Stimulated activated CD8-positive, alpha-beta memory T cell treated with anti-CD3 and anti-CD28 coated beads, Interleukin-4, amount 100 ng/mL, for 4 hours (primary cell): ENCODE data around the gene ZW10.
"Not testable (repeated sequence)": the region's sequence is repeated elsewhere in the genome, so short reads cannot be mapped to it uniquely, and the experiment has no call there.

Experiments used
- DNase-seq, 2 donors: peaks; one replicate each; pipeline ENCODE4 v3.0.0-alpha.2; 2020; ENCODE audit warnings: low read depth in 2 of 2, low spot score in 1 of 2

Gene ZW10

GRCh38 chr11:113763040-113763439, 10.5 kb downstream of the ZW10 start:
- not testable (repeated sequence) for DNase-seq

DNA sequence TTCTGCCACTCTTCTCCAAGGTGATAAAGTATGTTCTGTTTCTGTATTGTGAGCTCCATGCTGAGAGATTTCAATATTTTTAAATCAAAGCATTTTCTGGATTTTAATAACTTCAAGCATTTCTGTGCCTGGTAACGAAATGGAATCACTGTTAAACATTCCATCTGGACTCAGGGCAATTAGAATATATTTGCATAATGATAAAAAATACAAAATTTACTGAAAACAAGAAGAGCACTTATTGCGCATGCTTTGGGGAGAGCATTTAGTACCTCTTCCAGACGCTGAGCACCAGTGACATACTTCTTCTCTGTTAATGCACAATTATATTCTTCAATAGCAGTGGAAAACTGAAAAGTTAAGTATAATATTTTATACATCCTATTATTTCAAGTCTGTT, 13.3 kb downstream of the ZW10 start:
- DNase-seq: no peak

DNA sequence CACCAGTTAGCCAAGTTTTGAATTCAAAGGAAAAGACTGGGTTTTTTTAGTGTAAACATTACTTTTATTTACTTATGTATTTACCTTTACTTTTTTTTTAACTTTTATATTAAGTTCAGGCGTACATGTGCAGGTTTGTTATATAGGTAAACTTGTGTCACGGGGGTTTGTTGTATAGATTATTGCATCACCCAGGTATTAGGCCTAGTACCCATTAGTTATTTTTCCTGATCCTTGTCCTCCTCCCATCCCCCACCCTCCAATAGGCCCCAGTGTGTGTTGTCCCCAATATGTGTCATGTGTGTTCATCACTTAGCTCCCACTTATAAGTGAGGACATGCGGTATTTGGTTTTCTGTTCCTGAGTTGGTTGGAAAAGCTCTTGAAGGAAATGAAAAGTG, 20.6 kb downstream of the ZW10 start:
- DNase-seq: no peak

DNA sequence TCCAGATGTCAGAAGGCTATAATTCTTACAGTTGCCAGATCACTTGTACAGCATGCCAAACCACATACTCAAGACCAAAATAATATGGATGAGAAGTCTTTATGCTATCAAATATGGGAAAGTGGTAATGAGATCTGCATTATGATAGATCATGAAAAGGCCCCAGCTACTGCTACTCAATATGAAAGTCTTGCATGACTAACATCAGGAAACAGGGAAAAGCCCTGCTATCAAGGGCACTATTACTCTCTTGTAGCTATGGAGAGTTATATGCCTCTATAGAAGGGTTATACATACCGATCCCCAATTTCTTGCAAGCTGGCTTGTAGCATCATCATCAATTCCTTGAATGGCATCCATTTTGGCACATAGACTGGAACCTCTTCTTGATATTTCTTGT, 37.2 kb downstream of the ZW10 start:
- no peak for DNase-seq

DNA sequence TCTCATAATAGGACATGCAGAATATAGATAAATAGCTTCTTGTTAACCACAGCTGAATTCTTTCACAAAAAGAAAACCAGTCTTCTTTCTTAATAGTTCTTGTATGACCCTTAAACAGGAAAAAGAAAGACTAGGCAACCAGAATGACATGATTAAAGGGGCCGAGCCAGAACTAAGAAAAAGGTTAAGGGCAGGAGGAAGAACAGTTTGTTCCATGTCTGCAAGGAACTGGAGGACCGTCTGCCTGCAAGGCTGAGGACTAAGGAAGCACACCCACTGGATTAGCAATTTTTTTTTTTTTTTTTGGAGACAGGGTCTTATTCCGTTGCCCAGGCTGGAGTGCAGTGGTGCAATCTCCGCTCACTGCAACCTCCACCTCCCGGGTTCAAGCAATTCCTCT, 41.4 kb downstream of the ZW10 start:
- no peak for DNase-seq

DNA sequence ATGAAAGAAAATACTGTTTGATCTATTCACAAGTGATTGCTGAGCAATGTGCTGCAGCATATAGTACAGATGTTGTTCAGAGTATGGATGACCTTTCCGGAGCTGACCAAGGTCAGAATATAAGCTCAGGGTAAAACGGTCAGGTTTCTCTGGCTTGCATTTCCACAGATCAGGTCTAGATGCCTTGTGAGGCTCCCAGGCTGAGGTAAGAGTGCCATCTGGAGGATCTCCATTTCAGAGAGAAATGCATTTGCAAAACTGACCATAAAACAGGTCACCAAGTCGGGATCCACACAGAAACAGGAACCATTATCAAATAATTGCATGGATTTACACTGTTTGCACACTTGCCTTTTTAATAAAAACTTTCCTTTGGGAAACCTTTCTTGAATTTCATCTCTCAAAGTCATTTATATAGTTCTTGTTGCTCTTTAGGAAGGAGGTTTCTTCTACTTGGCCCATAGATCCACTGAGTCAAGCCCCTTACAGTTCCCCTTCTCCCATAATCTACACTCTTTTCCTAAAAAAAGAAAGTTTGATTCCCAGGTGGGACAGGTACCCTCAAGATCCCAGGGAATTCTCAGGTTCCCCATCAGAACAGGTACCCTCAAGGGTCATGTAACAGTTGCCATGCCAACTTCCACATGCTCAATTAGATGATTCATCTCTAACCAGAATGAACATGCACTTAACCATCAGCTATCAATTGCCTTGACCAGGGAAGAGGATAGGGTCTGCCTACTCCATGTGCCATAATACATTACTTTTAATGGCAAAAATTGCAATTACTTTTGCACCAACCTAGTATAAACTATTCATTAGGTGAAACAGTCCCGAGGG, 42.4 kb downstream of the ZW10 start:
- DNase-seq: no peak

- no peak for DNase-seq
Observed at GRCh38 chr11:113729456-113729855, 44.0 kb downstream of the ZW10 start.

DNA sequence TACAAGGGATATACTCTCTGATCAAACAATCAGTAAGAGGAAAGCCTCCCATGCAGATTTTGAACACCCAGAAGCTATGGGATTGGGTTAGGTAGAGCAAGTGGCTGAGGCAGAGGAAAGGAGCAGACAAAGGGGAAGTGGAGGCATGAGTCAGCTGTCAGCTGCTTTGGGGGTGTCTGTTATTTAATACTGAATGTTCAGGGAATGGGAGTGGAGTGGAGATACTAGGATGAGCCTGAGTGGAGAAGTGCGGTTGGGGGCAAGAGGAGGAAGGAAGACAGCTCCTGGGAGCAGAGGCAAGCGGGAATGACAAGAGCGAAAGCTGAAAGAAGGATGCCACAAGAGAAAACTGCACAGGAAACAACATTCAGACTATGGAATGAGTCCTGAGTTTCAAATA, 44.7 kb downstream of the ZW10 start:
- DNase-seq: no peak

- no peak for DNase-seq
Observed at GRCh38 chr11:113725913-113726312, 47.6 kb downstream of the ZW10 start.

- no peak for DNase-seq
Observed at GRCh38 chr11:113725407-113725806, 48.1 kb downstream of the ZW10 start.

DNA sequence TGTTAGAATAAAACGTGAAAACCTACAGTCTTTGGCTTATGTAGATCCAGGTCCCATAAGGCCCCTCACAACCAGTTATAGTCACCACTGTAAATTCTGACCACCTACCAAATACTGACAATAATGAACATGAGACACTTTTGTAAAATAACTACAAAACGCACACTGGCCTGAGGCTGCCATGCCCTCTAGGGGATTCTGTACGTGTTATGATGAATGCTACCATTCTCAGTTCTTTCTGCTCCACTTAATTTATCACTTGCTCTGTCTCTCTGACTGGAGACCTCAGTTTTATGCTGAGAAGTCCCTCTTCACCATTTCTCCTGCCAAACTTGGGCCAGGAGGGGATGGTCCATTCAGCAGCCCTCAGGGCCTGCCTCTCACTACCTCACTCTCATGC, 48.7 kb downstream of the ZW10 start:
- no peak for DNase-seq

GRCh38 chr11:113723787-113724186, 49.7 kb downstream of the ZW10 start:
- no peak for DNase-seq

GRCh38 chr11:113722934-113723333, 50.6 kb downstream of the ZW10 start:
- DNase-seq: no peak

DNA sequence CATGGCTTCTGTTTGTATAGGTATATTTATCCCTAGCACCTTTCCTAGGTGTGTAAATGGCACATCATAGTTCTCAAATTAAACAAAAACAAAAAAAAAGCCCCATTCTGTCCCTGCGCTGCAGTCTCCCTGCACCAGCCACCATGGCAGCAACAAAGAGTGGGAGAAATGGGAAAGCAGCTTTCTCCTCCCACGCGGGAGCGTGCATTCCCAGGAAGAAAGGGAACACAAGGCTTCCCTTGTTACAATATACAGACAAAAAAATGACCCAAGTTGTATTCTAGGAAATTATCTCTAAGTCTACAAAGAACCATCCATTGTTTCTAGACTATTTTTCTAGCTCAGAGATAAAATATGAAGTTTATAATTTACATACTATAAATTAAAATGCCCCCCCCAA, 51.3 kb downstream of the ZW10 start:
- DNase-seq: no peak

- DNase-seq: no peak
Observed at GRCh38 chr11:113721462-113722066, 51.9 kb downstream of the ZW10 start.

- not testable (repeated sequence) for DNase-seq
Observed at GRCh38 chr11:113720478-113720877, 53.0 kb downstream of the ZW10 start.

GRCh38 chr11:113715882-113716625, 57.4 kb downstream of the ZW10 start:
- no peak for DNase-seq

- DNase-seq: no peak
Observed at GRCh38 chr11:113715273-113715672, 58.2 kb downstream of the ZW10 start.

DNA sequence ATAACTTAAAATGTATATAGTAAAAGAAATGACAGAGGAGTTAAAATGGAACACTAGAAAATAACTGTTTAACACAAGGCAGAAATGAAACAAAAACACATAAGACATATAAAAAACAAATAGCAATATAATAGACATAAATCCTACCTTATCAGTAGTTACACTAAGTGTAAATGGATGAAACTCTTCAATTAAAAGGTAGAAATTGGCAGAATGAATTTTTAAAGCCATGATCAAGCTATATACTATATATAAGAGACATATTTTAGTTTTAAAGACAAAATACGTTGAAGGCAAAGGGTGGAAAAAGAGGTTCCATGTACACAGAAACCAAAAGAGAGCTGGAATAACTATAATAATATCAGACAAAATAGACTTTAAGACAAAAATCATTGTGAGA, 62.5 kb downstream of the ZW10 start:
- DNase-seq: no peak

DNA sequence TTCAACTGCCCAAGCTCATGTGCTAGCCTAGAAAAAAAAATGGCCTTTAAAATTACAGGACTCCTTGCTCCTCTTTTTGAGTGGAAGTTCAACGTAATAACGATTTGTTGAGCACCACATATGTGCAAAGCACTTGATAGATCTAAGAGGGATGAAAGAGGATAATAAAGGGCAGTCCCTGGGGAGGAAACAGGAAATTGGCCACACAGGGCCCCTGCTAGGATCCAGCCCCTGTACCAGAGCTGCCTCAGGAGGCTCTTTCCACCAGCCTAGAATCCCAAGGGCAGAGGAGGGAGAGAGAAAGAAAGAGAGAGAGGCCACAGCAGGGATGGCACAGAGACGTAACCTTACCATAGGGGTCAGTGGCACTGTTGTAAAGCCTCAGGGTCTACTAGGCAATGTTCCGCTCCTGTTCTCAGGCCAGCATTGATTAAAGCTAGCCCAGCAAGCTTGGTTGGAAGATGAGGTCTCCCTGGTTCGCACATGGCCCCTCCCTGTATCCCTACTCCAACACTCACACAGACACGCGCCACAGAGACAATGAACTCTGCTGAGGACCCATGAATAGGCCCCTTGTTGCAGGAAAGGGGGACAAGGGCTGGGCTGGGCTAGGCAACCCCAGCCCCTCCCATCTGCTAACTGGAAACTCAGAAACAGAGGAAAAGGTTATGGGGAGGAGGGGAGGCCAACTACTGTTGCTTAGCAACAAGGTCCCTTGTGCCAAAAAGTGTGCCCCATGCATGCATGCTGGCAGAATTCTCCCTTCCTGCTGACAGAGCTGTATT, 67.4 kb downstream of the ZW10 start, which contains the start of gene TMPRSS5:
TSS of gene TMPRSS5 (minus strand) at position 438 of the 785 bp plus-strand sequence. CDS start at position 354, 84 bp downstream.
- no peak for DNase-seq

GRCh38 chr11:113703551-113703950, 69.9 kb downstream of the ZW10 start:
- not testable (repeated sequence) for DNase-seq
